HUES48 (cell line): ENCODE results near the gene IL1RAPL2.
"Not testable (repeated sequence)": the region's sequence is repeated elsewhere in the genome, so short reads cannot be mapped to it uniquely, and the experiment has no call there.

Experiments
- H3K27ac ChIP-seq: one replicate; pipeline ENCODE4 v1.7.0; 2013; ENCODE audit warnings: low read depth, low read length, inconsistent platforms
- H3K27me3 ChIP-seq: 2 replicates; pipeline ENCODE4 v1.6.1; 2013; ENCODE audit warnings: mild to moderate bottlenecking, low read length; ENCODE audit not compliant: control insufficient read depth, insufficient read depth
- H3K36me3 ChIP-seq: 2 replicates; pipeline ENCODE4 v1.6.1; 2013; ENCODE audit warnings: low read length; ENCODE audit not compliant: control insufficient read depth, insufficient read depth
- H3K4me1 ChIP-seq: 2 replicates; pipeline ENCODE4 v1.6.1; 2013; ENCODE audit warnings: mild to moderate bottlenecking, low read length; ENCODE audit not compliant: control insufficient read depth, insufficient read depth
- H3K4me3 ChIP-seq: 2 replicates; pipeline ENCODE4 v1.5.1; 2013; ENCODE audit warnings: mild to moderate bottlenecking, low read depth, low read length
- H3K9ac ChIP-seq: 2 replicates; pipeline ENCODE4 v1.6.1; 2013; ENCODE audit warnings: mild to moderate bottlenecking, low read depth, low read length, moderate library complexity
- H3K9me3 ChIP-seq: 2 replicates; pipeline ENCODE4 v1.6.1; 2013; ENCODE audit warnings: low read length; ENCODE audit not compliant: control insufficient read depth, insufficient read depth

IL1RAPL2 gene

GRCh38 chrX:104565791-104566680 lies at the start of gene IL1RAPL2:
IL1RAPL2 (plus strand) TSS chrX:104566199.
- no peak within 1 kb of the TSS for H3K9ac ChIP-seq
- H3K9me3 ChIP-seq, result no peaks in the 10 kb centered on the region
- peaks cover 80% of the 10 kb centered on the region for H3K27me3 ChIP-seq
- no peak within 1 kb of the TSS for H3K27ac ChIP-seq
- 0 out of 2 replicates have a peak, but pooled peaks cover 9% of the 10 kb centered on the region for H3K4me1 ChIP-seq
- H3K4me3 ChIP-seq, result peak within 1 kb of the TSS; percentile 65
- no peaks in the 10 kb centered on the region for H3K36me3 ChIP-seq

GRCh38 chrX:104522386-104522785 lies 43.6 kb upstream of the IL1RAPL2 start:
- Histone ChIP-seq H3K36me3 (no peaks in the 10 kb centered on the region), H3K4me3 (no peak overlapping the region), H3K9me3 (no peaks in the 10 kb centered on the region), H3K9ac (no peak overlapping the region), H3K27ac (no peak overlapping the region), H3K4me1 (peaks cover 13% of the 10 kb centered on the region), H3K27me3 (no peaks in the 10 kb centered on the region)

- Histone ChIP-seq H3K9ac (no peak overlapping the region), H3K4me3 (no peak overlapping the region), H3K9me3 (no peaks in the 10 kb centered on the region), H3K27me3 (no peaks in the 10 kb centered on the region), H3K4me1 (peaks cover 13% of the 10 kb centered on the region), H3K27ac (no peak overlapping the region), H3K36me3 (no peaks in the 10 kb centered on the region)
Measured at GRCh38 chrX:104523858-104524257, 42.1 kb upstream of the IL1RAPL2 start.

GRCh38 chrX:104539081-104539480 lies 26.9 kb upstream of the IL1RAPL2 start:
- Histone ChIP-seq H3K27me3 (no peaks in the 10 kb centered on the region), H3K9me3 (no peaks in the 10 kb centered on the region), H3K27ac (no peak overlapping the region), H3K36me3 (no peaks in the 10 kb centered on the region), H3K9ac (no peak overlapping the region), H3K4me1 (no peaks in the 10 kb centered on the region), H3K4me3 (no peak overlapping the region)

- not testable (repeated sequence) for H3K9ac ChIP-seq, H3K9me3 ChIP-seq, H3K4me3 ChIP-seq, H3K36me3 ChIP-seq, H3K4me1 ChIP-seq, H3K27ac ChIP-seq, H3K27me3 ChIP-seq
Measured at GRCh38 chrX:104542447-104542846, 23.6 kb upstream of the IL1RAPL2 start.

- no peak overlapping the region for H3K4me3 ChIP-seq
- 0 out of 2 replicates have a peak, but pooled peaks cover 9% of the 10 kb centered on the region for H3K4me1 ChIP-seq
- no peaks in the 10 kb centered on the region for H3K36me3 ChIP-seq
- H3K27ac ChIP-seq, result no peak overlapping the region
- peaks cover 63% of the 10 kb centered on the region for H3K27me3 ChIP-seq
- no peaks in the 10 kb centered on the region for H3K9me3 ChIP-seq
- no peak overlapping the region for H3K9ac ChIP-seq
Measured at GRCh38 chrX:104564335-104564734, 1.7 kb upstream of the IL1RAPL2 start.

GRCh38 chrX:104564921-104565703 lies 887 bp upstream of the IL1RAPL2 start:
- no peak overlapping the region for H3K9ac ChIP-seq
- peaks cover 70% of the 10 kb centered on the region for H3K27me3 ChIP-seq
- H3K4me1 ChIP-seq, result 0 out of 2 replicates have a peak, but pooled peaks cover 9% of the 10 kb centered on the region
- no peaks in the 10 kb centered on the region for H3K9me3 ChIP-seq
- no peak overlapping the region for H3K27ac ChIP-seq
- H3K4me3 ChIP-seq, result peak overlapping the region; percentile 65; the same call in 1 of the 2 replicates
- no peaks in the 10 kb centered on the region for H3K36me3 ChIP-seq

- H3K9me3 ChIP-seq, result no peaks in the 10 kb centered on the region
Measured at GRCh38 chrX:104566681-104567501, 892 bp downstream of the IL1RAPL2 start.

GRCh38 chrX:104567506-104567905 lies 1.5 kb downstream of the IL1RAPL2 start:
- Histone ChIP-seq H3K4me3 (peak overlapping the region; percentile 65), H3K27me3 (peaks cover 87% of the 10 kb centered on the region), H3K36me3 (no peaks in the 10 kb centered on the region), H3K27ac (no peak overlapping the region), H3K9ac (no peak overlapping the region), H3K9me3 (no peaks in the 10 kb centered on the region), H3K4me1 (0 out of 2 replicates have a peak, but pooled peaks cover 9% of the 10 kb centered on the region)

More at GRCh38 chrX:104566681-104567501, 892 bp downstream of the IL1RAPL2 start:
- peaks cover 86% of the 10 kb centered on the region for H3K27me3 ChIP-seq
- H3K9ac ChIP-seq, result no peak overlapping the region
- no peak overlapping the region for H3K27ac ChIP-seq
- 0 out of 2 replicates have a peak, but pooled peaks cover 9% of the 10 kb centered on the region for H3K4me1 ChIP-seq
- peak overlapping the region; percentile 65 for H3K4me3 ChIP-seq
- no peaks in the 10 kb centered on the region for H3K36me3 ChIP-seq

- H3K9ac ChIP-seq, result no peak overlapping the region
- H3K4me3 ChIP-seq, result peak overlapping the region; percentile 55
- H3K36me3 ChIP-seq, result no peaks in the 10 kb centered on the region
- peaks cover 87% of the 10 kb centered on the region for H3K27me3 ChIP-seq
- H3K4me1 ChIP-seq, result 0 out of 2 replicates have a peak, but pooled peaks cover 9% of the 10 kb centered on the region
- no peaks in the 10 kb centered on the region for H3K9me3 ChIP-seq
- H3K27ac ChIP-seq, result no peak overlapping the region
Measured at GRCh38 chrX:104568304-104568915, 2.4 kb downstream of the IL1RAPL2 start.
